GM10266 (cell line): ENCODE results near the gene GPX4.
A peak's percentile ranks its signal among the peaks of the same experiment; 100 is the strongest.

Source experiments
- DNase-seq: peaks from one replicate; pipeline ENCODE4 v3.0.0; 2012; ENCODE audit errors: extremely low spot score
- TF ChIP-seq, protein P1 (sequence below): IDR thresholded peaks from 2 replicates; pipeline ENCODE4 v1.5.1; 2012; ENCODE audit warnings: mild to moderate bottlenecking, low read depth; ENCODE audit not compliant: control insufficient read depth, insufficient read depth; ENCODE audit errors: missing control alignments

GPX4 gene

DNA sequence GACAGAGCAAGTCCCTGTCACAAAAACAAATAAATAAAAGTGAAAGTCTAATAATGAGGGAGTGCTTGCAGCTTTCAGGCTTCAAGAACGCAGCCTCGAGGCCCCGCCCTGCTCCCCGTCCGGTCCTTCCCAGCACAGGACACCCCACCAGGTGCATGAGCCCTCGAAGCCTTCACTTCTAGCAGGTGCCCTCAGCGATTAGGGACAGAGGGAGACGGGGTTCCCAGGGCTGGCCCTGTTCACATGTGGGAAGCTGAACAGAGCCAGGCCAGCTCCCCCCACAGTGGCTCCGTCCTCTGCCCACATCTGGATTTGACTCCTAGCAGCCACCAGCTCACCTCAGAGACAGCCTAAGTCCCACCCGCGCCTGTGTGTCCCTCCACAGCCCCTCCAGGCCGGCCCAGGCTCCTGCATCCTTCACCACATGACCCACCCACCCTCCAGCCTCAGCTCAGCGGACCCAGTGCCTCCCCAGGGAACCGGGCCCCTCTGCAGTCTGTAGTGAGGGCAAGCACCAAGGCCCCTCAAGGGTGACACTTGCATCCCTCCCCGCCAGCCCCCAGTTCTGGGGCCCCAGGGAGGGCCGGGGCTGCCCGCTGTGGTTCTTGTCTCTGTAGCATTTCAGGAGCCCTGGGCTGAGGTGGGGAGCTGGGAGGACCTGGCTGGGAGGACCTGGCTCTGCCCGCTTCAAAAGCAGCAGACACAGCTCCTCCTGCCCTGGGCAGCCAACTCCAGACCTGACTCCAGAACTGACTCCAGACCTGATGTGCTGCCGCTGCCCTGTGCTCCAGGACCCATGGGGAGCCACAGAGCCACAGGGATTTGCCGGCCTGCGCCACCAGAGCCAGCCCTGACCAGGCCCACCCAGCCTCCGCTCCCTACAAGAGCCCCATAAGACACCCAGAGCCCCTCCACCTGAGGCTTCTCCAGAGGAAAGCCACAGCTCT lies 27.2 kb downstream of the GPX4 start:
- no peak for DNase-seq
- TF ChIP-seq, protein P1, sequence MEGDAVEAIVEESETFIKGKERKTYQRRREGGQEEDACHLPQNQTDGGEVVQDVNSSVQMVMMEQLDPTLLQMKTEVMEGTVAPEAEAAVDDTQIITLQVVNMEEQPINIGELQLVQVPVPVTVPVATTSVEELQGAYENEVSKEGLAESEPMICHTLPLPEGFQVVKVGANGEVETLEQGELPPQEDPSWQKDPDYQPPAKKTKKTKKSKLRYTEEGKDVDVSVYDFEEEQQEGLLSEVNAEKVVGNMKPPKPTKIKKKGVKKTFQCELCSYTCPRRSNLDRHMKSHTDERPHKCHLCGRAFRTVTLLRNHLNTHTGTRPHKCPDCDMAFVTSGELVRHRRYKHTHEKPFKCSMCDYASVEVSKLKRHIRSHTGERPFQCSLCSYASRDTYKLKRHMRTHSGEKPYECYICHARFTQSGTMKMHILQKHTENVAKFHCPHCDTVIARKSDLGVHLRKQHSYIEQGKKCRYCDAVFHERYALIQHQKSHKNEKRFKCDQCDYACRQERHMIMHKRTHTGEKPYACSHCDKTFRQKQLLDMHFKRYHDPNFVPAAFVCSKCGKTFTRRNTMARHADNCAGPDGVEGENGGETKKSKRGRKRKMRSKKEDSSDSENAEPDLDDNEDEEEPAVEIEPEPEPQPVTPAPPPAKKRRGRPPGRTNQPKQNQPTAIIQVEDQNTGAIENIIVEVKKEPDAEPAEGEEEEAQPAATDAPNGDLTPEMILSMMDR: no peak

DNA sequence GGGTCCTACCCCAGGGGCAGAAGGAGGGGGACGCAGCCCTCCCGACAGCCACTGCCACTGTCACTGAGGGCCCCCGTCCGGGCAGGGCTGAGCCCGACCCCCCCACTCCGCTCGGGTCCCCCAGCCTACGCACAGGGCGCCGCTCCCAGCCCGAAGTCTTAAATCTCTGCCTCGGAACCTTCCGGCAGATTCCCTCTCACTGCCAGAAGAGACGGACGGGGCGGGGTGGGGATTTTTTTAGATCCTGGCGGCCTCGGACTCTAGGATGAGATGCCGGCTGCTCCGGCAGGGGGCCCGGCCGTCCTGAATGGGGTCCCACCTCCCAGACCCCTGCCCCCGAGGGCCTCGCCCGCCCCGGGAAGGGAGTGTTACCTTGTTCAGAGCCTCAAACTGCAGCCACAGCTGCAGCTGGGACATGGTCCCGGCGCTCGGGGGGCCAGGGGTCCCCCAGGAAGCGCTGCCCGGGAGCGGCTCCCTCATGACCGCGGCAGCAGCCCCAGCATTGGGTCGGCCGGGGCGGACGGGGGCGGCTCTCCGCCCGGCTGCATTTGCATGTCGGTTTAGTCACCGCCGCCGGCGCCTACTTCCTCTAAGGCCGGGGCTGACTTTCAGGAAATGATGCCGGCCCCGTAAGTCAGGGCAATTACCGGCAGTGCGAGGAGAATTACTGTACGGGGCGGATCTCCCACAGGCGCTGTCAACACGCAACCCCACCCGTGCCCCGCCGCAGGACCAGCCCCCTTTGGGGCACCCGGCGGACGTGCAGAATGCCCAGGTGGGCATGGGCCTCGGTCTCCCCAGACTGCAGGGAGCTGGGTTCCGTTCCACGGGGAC lies 28.1 kb downstream of the GPX4 start:
- peak; percentile 91 for DNase-seq
- TF ChIP-seq, protein P1: no peak

DNA sequence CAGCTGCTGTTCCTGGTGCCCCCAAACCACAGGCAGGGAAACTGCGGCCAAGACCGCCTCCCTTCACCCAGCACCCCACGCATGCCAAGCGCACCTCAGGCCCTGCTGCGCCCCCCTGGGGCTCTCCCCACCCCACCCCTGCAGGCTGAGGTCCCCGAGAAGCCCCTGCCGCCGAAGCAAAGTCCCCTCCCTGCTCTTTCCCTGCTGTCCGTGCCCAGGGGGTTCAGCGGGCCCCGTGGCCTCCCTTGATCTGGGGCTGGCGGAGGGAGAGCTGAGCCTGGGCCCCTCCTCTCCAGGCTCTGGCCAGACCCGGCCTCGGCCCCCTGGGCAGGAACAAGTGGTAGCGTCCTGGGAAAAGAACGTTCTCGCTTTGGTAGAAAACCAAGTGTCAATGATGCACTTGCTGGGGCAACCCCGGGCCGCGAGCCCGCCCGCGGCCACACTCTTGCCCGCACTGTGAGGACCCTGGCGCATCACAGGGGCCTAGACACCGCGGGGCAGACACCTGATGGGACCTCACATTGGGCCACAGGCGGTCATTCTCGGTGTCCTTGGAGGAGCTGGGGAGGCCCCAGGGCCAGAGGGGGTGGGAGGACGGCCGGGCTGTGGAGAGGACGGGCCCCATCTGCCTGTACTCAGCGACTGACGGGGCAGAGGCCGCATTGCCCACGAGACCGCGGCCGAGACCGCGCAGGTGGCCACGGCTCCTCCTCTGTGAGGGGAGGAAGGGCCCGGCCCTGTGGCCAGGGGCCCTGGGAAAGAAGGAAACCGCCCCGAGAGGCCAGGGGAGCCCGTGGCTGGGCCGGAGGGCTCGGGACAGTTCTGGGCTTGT lies 29.0 kb downstream of the GPX4 start:
- TF ChIP-seq, protein P1: no peak
- DNase-seq: no peak

DNA sequence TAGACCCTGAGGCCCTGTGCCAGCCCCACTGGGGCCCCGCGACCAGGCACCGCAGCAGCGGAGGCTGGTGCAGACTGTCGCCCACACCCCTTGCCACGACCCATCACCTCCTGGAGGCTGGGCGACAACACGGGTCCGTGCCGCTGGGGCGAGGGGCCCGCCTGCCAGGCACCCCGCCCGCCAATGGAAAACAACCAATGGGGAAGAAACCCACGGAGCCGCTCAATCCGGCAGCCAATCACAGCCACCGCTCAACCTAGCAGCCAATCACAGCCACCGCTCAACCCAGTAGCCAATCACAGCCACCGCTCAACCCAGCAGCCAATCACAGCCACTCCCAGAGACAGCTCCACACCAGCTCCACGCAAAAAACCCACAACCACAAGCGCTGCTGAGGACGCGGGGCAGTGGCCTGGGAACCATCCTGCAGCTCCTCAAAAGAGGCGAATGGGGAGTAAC lies 29.7 kb downstream of the GPX4 start:
- TF ChIP-seq, protein P1: no peak
- peak; percentile 97 for DNase-seq

DNA sequence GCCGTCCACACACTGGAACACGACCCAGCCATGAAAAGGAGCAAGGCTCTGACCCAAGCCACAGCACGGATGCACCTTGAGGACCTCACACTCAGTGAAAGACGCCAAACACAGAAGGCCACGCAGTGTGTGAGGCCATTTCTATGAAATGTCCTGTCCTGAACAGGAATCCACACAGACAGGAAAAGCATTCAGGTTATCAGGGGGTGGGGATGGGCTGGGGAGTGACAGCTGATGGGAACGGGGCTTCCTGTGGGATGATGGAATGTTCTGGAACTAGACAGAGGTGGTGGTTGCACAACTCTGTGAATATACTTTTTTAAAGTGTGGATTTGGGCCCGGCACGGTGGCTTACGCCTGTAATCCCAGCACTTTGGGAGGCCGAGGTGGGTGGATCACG lies 30.6 kb downstream of the GPX4 start:
- DNase-seq: no peak
- TF ChIP-seq, protein P1: no peak

DNA sequence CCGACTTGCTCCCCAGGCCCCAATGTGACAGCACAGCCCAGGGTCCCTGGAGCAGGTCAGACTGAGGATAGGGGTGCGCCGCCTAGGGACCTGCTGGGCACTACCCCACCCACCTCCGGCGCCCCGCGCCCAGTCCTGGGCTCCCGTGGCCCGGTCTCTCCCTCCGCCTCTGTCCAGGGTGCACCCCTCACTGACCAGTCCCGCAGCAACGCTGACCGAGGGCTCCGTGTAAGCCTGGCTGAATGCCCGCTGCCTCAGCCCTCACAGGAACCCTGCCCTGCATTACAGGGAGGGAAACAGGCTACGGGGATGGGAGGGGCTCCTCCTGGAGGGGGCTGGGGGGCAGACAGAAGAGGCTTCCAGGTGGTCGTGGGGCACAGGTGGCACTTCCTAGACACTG lies 31.7 kb downstream of the GPX4 start:
- TF ChIP-seq, protein P1: no peak
- no peak for DNase-seq
